Coronary artery (tissue), 2 donors: ENCODE results near the gene POC1A.
A peak's percentile ranks its signal among the peaks of the same experiment; 100 is the strongest.

Source experiments
- DNase-seq: peaks from one replicate; pipeline ENCODE4 v3.0.0-alpha.2; 2017; ENCODE audit warnings: low spot score
- H3K27ac ChIP-seq, 2 donors: fragments of 200-600 bp; sonication (generic); one replicate each; pipeline ENCODE4 v1.5.1; 2016 to 2019
- H3K4me3 ChIP-seq: fragments of 200-600 bp; sonication (generic); 2 replicates; pipeline ENCODE4 v1.5.1; 2016; ENCODE audit warnings: mild to moderate bottlenecking, moderate library complexity
- CTCF ChIP-seq: fragments of 200-600 bp; sonication (generic); IDR thresholded peaks from one replicate; pipeline ENCODE4 v1.5.1; 2019; ENCODE audit warnings: antibody characterized with exemption

The POC1A gene

GRCh38 chr3:52123106-52123725 is 31.0 kb downstream of the POC1A start:
- Histone ChIP-seq H3K27ac (no peak overlapping the region), H3K4me3 (no peak overlapping the region)
- peak; percentile 97 for TF ChIP-seq CTCF
- peak; percentile 86 for DNase-seq

GRCh38 chr3:52122491-52122890 is 31.7 kb downstream of the POC1A start:
- no peak for DNase-seq
- TF ChIP-seq CTCF, result no peak
- no peak overlapping the region for H3K4me3 ChIP-seq
- peak overlapping the region in 1 of 2 donors; percentile 73 for H3K27ac ChIP-seq

GRCh38 chr3:52121813-52122212 is 32.4 kb downstream of the POC1A start:
- H3K27ac ChIP-seq, result peak overlapping the region in 1 of 2 donors; percentile 73
- DNase-seq, result no peak

GRCh38 chr3:52121464-52121805 is 32.8 kb downstream of the POC1A start:
- Histone ChIP-seq H3K27ac (peak overlapping the region; percentile 4 to 79), H3K4me3 (no peak overlapping the region)
- no peak for DNase-seq

More at GRCh38 chr3:52121813-52122212, 32.4 kb downstream of the POC1A start:
- H3K4me3 ChIP-seq, result no peak overlapping the region
- TF ChIP-seq CTCF, result no peak

GRCh38 chr3:52120556-52121463 is 33.4 kb downstream of the POC1A start:
- Histone ChIP-seq H3K4me3 (no peak overlapping the region), H3K27ac (peak overlapping the region; percentile 4 to 79)
- DNase-seq, result no peak
- TF ChIP-seq CTCF, result no peak

More at GRCh38 chr3:52121464-52121805, 32.8 kb downstream of the POC1A start:
- TF ChIP-seq CTCF, result no peak

GRCh38 chr3:52119826-52120225 is 34.4 kb downstream of the POC1A start:
- no peak for TF ChIP-seq CTCF
- peak overlapping the region in 1 of 2 donors; percentile 47 for H3K27ac ChIP-seq
- H3K4me3 ChIP-seq, result no peak overlapping the region
- DNase-seq, result no peak
